KOPT-K1 (cell line): ENCODE data around the gene LINGO3.

Source experiments
- H3K27ac ChIP-seq: fragments of 200-600 bp; sonication (generic); 2 replicates; pipeline ENCODE4 v1.5.1; 2016; ENCODE audit warnings: antibody characterized with exemption, mild to moderate bottlenecking, low read depth, low read length; ENCODE audit not compliant: poor library complexity, severe bottlenecking
- H3K36me3 ChIP-seq: fragments of 200-600 bp; sonication (generic); 2 replicates; pipeline ENCODE4 v1.5.1; 2017; ENCODE audit warnings: antibody characterized with exemption, mild to moderate bottlenecking, low read length, moderate library complexity; ENCODE audit not compliant: insufficient read depth
- H3K9me3 ChIP-seq: fragments of 200-600 bp; sonication (generic); 2 replicates; pipeline ENCODE4 v1.5.1; 2017; ENCODE audit warnings: antibody characterized with exemption, low read length, mild to moderate bottlenecking; ENCODE audit not compliant: insufficient read depth, poor library complexity, severe bottlenecking

The LINGO3 gene

DNA sequence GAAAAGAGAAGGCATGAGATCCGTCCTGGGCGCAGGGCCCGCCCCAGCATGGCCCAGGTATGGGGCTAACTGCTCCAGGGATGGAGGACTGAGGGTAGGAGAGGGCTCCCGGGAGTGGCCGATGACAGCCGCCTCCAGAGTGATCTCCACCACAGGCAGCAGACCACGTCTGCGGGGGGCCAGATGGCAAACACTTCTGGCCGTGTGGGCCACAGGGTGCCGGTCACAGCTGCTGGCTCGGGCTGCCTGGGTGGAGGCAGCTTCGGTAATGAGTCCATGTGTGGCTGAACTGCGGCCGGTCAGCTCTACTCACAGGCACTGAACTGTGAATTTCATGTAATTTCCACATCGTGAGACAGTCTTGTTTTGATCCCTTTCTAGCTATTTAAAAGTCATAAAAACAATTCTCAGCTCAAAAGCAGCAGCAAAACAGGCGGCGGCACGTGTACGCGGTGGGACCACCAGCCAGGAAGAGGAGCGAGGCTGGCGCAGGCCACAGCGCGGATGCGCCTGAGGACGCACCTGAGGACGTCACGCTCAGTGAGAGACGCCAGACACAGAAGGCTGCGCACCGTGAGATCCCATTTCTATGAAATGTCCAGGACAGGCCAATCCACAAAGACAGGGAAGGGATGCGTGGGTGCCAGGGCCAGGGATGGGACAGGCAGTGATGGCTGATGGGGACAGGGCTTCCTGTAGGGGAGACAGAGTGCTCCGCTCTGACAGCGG is 16.4 kb upstream of the LINGO3 start:
- H3K27ac ChIP-seq, result no peak overlapping the region
- peaks cover 61% of the 10 kb centered on the region for H3K36me3 ChIP-seq

DNA sequence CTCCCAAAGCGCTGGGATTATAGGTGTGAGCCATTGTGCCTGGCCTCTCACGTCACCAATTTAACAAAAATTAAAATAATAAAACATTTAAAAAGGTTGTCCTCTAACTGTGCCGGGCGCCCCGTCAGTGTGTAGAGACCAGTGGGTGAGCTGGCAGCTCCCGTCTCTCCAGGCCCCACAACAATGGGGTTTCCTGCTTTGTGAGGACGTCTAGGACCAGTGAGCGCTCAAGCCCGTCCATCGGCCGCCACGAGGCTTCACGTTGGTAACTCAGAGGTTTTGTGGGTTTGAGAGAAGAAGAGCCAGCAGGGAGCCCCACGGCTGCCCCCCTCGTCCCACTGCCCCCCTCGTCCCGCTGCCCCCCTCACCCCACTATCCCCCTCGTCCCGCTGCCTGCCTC is 15.8 kb upstream of the LINGO3 start:
- H3K36me3 ChIP-seq, result peaks cover 61% of the 10 kb centered on the region
- H3K9me3 ChIP-seq, result no peaks in the 10 kb centered on the region
- no peak overlapping the region for H3K27ac ChIP-seq

More for the DNA sequence above, 16.4 kb upstream of the LINGO3 start:
- no peaks in the 10 kb centered on the region for H3K9me3 ChIP-seq

- no peaks in the 10 kb centered on the region for H3K9me3 ChIP-seq
- peaks cover 58% of the 10 kb centered on the region for H3K36me3 ChIP-seq
- H3K27ac ChIP-seq, result no peak overlapping the region
These were observed 13.8 kb upstream of the LINGO3 start for GRCh38 chr19:2321565-2322283.

GRCh38 chr19:2320939-2321338 is 13.0 kb upstream of the LINGO3 start:
- H3K36me3 ChIP-seq, result peaks cover 50% of the 10 kb centered on the region
- no peak overlapping the region for H3K27ac ChIP-seq
- no peaks in the 10 kb centered on the region for H3K9me3 ChIP-seq

- H3K9me3 ChIP-seq, result peaks cover 6% of the 10 kb centered on the region
- no peak overlapping the region for H3K27ac ChIP-seq
- peaks cover 41% of the 10 kb centered on the region for H3K36me3 ChIP-seq
These were observed 12.1 kb upstream of the LINGO3 start for GRCh38 chr19:2320049-2320448.

- H3K27ac ChIP-seq, result no peak overlapping the region
- H3K9me3 ChIP-seq, result peaks cover 11% of the 10 kb centered on the region
- peaks cover 36% of the 10 kb centered on the region for H3K36me3 ChIP-seq
These were observed 11.6 kb upstream of the LINGO3 start for GRCh38 chr19:2319551-2319950.

- Histone ChIP-seq H3K27ac (no peak overlapping the region), H3K9me3 (peaks cover 14% of the 10 kb centered on the region), H3K36me3 (peaks cover 30% of the 10 kb centered on the region)
These were observed 11.0 kb upstream of the LINGO3 start for GRCh38 chr19:2318923-2319322.

- peaks cover 14% of the 10 kb centered on the region for H3K9me3 ChIP-seq
- peaks cover 19% of the 10 kb centered on the region for H3K36me3 ChIP-seq
- H3K27ac ChIP-seq, result no peak overlapping the region
These were observed 9.8 kb upstream of the LINGO3 start for GRCh38 chr19:2317756-2318155.

DNA sequence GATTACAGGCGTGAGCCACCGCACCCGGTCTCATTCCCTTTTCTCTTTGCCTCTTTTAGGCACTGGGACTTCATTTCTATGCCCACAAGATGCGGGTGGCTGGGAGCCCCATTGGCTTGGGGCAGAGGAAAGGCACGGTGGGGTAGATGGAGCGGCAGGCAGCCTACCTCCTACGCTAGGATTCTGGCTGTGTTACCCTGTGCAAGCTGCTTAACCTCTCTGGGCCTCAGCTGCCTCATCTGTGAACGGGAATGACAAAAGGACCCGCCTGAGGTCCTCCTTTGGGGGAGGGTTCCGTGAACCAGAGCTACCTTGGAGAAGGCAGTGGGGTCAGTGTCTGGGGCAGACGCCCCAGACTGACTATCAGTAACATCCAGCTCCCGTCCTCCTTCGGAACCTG is 9.3 kb upstream of the LINGO3 start:
- Histone ChIP-seq H3K36me3 (peaks cover 14% of the 10 kb centered on the region), H3K27ac (no peak overlapping the region), H3K9me3 (peaks cover 14% of the 10 kb centered on the region)

DNA sequence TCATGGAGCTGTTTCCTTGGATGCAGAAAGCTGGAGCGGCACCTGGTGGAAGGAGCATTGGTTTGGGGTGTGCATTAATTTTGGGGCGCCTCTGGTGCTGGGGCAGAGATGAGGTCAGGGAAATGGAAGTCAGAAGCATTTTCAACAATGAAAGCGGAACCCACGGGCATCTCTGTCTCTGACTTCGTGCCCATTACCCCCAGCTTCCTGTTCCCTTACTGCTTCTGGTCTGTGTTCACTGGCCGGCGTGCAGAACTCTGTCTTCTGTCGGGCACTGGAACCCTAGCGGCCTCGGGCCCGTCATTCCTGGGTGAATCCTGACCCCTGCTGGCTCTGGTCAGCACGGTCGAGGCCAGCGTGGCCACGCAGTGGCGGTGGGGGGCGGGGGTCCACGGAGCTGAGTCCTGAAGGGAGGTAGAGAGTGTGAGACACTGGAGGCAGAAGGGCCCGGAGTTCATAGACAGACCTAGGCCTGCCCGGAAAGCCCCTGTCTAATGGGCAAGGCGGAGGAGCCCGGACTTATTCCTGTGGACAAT is 7.9 kb upstream of the LINGO3 start:
- H3K9me3 ChIP-seq, result peaks cover 14% of the 10 kb centered on the region
- peaks cover 3% of the 10 kb centered on the region for H3K36me3 ChIP-seq
- no peak overlapping the region for H3K27ac ChIP-seq

DNA sequence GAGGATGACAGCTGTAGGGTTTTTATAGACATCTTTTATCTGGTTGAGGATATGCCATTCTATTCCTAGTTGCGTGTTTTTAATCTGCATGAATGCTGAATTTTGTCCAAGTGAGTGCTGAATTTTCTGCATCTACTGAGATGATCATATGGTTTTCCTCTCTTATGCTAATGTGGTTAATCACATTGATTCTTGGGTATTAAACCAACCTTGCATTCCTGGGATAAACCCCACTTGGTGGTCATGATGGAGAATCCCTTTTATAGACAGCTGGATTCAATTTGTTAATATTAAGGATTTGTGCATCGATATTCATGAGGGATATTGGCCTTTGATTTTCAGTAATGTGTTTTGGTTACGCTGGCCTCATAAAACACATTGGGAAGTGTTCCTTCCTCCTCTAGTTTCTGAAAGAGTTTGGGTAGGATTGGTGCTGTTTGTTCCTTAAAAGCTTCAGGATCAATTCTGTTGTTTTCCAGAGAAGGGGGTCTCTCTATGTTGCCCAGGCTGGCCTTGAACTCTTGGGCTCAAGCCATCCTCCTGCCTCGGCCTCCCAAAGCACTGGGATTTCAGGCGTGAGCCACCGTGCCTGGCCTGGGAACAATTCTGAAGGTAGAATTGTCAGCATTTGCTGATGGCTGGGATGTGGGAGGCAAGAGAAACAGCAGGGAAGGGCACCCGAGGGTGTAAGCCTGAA is 7.3 kb upstream of the LINGO3 start:
- H3K27ac ChIP-seq, result no peak overlapping the region
- no peaks in the 10 kb centered on the region for H3K36me3 ChIP-seq
- peaks cover 14% of the 10 kb centered on the region for H3K9me3 ChIP-seq

DNA sequence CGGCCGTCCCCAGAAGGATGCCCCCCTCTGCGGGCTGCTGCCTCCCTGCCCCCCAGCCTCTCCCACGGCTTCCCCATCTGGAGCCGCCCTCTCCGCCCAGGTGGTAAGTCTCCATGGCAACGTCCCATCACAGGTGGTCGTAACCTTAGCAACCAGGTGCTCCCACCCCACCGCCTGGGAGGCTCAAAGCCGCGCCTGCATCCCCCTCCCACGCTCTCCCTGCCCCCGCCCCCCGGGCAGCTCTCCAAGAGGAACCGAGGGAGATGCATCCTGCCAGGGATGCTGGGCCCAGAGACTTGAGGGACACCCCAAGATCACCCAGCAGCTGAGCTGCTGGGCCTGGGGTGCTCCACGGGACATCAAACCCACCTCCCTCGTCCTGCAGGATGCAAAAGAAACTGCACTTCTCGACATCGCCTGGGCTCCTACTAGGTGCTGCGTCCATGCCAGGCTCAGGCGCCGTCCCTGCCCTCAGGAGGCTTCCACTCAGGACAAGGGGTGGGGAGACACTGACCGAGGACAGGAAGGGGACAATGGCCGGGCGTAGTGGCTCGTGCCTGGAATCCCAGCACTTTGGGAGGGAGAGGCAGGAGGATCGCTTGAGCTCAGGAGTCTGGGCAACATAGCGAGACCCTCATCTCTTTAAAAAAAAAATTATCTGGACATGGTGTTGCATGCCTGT is 5.0 kb upstream of the LINGO3 start:
- H3K27ac ChIP-seq, result no peak overlapping the region
- peaks cover 14% of the 10 kb centered on the region for H3K9me3 ChIP-seq
- no peaks in the 10 kb centered on the region for H3K36me3 ChIP-seq

GRCh38 chr19:2311093-2311492 is 3.1 kb upstream of the LINGO3 start:
- peaks cover 14% of the 10 kb centered on the region for H3K9me3 ChIP-seq
- no peaks in the 10 kb centered on the region for H3K36me3 ChIP-seq
- H3K27ac ChIP-seq, result no peak overlapping the region

- Histone ChIP-seq H3K9me3 (peaks cover 6% of the 10 kb centered on the region), H3K36me3 (no peaks in the 10 kb centered on the region), H3K27ac (no peak overlapping the region)
These were observed 1.9 kb upstream of the LINGO3 start for GRCh38 chr19:2309734-2310362.
